Lung (tissue), 12 donors: ENCODE data around the gene MTFR2. TPM values are rescaled to one million over a fixed set of nuclear protein-coding genes. Genes with fewer than 3 reads are reported as not detected.
A peak's percentile ranks its signal among the peaks of the same experiment; 100 is the strongest.

Experiments used
- ATAC-seq: fragments of 200-7000 bp; cut with Tn5 transposase; one replicate; pipeline ENCODE4 v1.9.1; 2020; ENCODE audit warnings: moderate number of reproducible peaks; ENCODE audit not compliant: insufficient read depth, low FRiP score
- DNase-seq, 3 donors: peaks; one replicate each; pipeline ENCODE4 v3.0.0-alpha.2; 2013 to 2017
- H3K27ac ChIP-seq, 2 donors: one replicate each; pipeline ENCODE4 v1.5.1; 2013; ENCODE audit warnings: mild to moderate bottlenecking in 2 of 2, moderate library complexity in 2 of 2, control low read depth in 1 of 2, inconsistent platforms in 1 of 2, low read depth in 1 of 2, low read length in 1 of 2
- H3K27me3 ChIP-seq, 3 donors: one replicate each; pipeline ENCODE4 v1.5.1; 2013; ENCODE audit warnings: low read length in 2 of 3; ENCODE audit not compliant: control insufficient read depth in 3 of 3, insufficient read depth in 3 of 3
- H3K36me3 ChIP-seq, 4 donors: one replicate each; pipeline ENCODE4 v1.5.1; 2013; ENCODE audit warnings: low read length in 4 of 4, mild to moderate bottlenecking in 1 of 4, moderate library complexity in 1 of 4; ENCODE audit not compliant: control insufficient read depth in 4 of 4, insufficient read depth in 4 of 4
- H3K4me1 ChIP-seq, 5 donors: one replicate each; pipeline ENCODE4 v1.5.1; 2013; ENCODE audit warnings: low read length in 5 of 5, mild to moderate bottlenecking in 2 of 5, moderate library complexity in 1 of 5; ENCODE audit not compliant: control insufficient read depth in 5 of 5, insufficient read depth in 5 of 5
- H3K4me3 ChIP-seq: one replicate; pipeline ENCODE4 v1.5.1; 2013; ENCODE audit warnings: mild to moderate bottlenecking, control low read depth, moderate library complexity
- H3K9ac ChIP-seq, 2 donors: one replicate each; pipeline ENCODE4 v1.5.1; 2013; ENCODE audit warnings: low read length in 2 of 2, control low read depth in 1 of 2; ENCODE audit not compliant: insufficient read depth in 1 of 2
- H3K9me3 ChIP-seq, 4 donors: one replicate each; pipeline ENCODE4 v1.5.1; 2013; ENCODE audit warnings: low read length in 3 of 4, mild to moderate bottlenecking in 1 of 4, moderate library complexity in 1 of 4; ENCODE audit not compliant: control insufficient read depth in 4 of 4, insufficient read depth in 3 of 4
- CTCF ChIP-seq: IDR thresholded peaks from 2 replicates; pipeline ENCODE4 v1.5.1; 2012; ENCODE audit warnings: mild to moderate bottlenecking; ENCODE audit errors: control extremely low read depth, extremely low read depth
- WGBS, 2 donors: extraction: QIAGEN DNeasy Blood & Tissue Kit; methylation state at CpG; one replicate each; pipeline ENCODE4 v1.1.7; 2013; 5-methylcytosine and 5-hydroxymethylcytosine counted together
- polyA plus RNA-seq, 2 donors: library from polyadenylated mRNA; stranded (reverse); fragments of 200-250 nt; gene quantifications; one replicate each; pipeline ENCODE4 v1.2.1, GENCODE V29; 2013
- total RNA-seq, 2 donors: library from RNA; depleted of rRNA in 1 of 2; stranded (reverse); fragments of >200 nt in 1 of 2; gene quantifications; one replicate each; pipeline ENCODE4 v1.2.1, GENCODE V29; 2014 to 2021
- donor health status: control.
- donor health status: control.
- donor health status: Bipolar disorder and iron deficiency.
- donor health status: healthy.
- donor health status: DM: yes; HTN: yes; CAD: no.

Gene MTFR2
- total and polyA plus RNA-seq, 4 donors = 0.65 to 2.3 (median 1.3) TPM

GRCh38 chr6:136265101-136265500 lies 15.0 kb upstream of the MTFR2 start:
- DNase-seq (no peak), ATAC-seq (no peak)
- Histone ChIP-seq H3K36me3 (peaks cover 4 to 60% (median 32%) of the 10 kb centered on the region in 4 donors), H3K9ac (no peak overlapping the region), H3K27ac (no peak overlapping the region), H3K4me1 (peaks cover 0 to 2% (median 0%) of the 10 kb centered on the region in 5 donors), H3K9me3 (no peaks in the 10 kb centered on the region), H3K4me3 (no peak overlapping the region), H3K27me3 (no peaks in the 10 kb centered on the region)
- no peak for TF ChIP-seq CTCF
- 95 to 96% methylated on average over 1 of the region's 1 CpG for WGBS, 2 donors

- no peaks in the 10 kb centered on the region for H3K27me3 ChIP-seq
- no peak for ATAC-seq
- TF ChIP-seq CTCF = no peak
- no peak overlapping the region for H3K9ac ChIP-seq
- no peak overlapping the region for H3K4me3 ChIP-seq
- no peaks in the 10 kb centered on the region for H3K9me3 ChIP-seq
- H3K27ac ChIP-seq = no peak overlapping the region
- peak in 2 of 3 donors; percentile 33 to 42 for DNase-seq
- peaks cover 3 to 55% (median 27%) of the 10 kb centered on the region in 4 donors for H3K36me3 ChIP-seq
- H3K4me1 ChIP-seq = peaks cover 0 to 2% (median 0%) of the 10 kb centered on the region in 5 donors
- WGBS, 2 donors = 71 to 100% methylated on average over 1 of the region's 1 CpG
Measured at GRCh38 chr6:136262940-136263339, 12.8 kb upstream of the MTFR2 start.

- H3K27ac ChIP-seq = no peak overlapping the region
- no peaks in the 10 kb centered on the region for H3K9me3 ChIP-seq
- no peak overlapping the region for H3K4me3 ChIP-seq
- ATAC-seq (no peak), DNase-seq (no peak)
- peaks cover 0 to 15% (median 7%) of the 10 kb centered on the region in 4 donors for H3K36me3 ChIP-seq
- H3K9ac ChIP-seq = no peak overlapping the region
- peaks cover 0 to 7% (median 0%) of the 10 kb centered on the region in 5 donors for H3K4me1 ChIP-seq
- no peak for TF ChIP-seq CTCF
- H3K27me3 ChIP-seq = no peaks in the 10 kb centered on the region
Measured at GRCh38 chr6:136254851-136255466, 4.8 kb upstream of the MTFR2 start.

GRCh38 chr6:136253734-136254133 lies 3.6 kb upstream of the MTFR2 start:
- DNase-seq (no peak), ATAC-seq (no peak)
- no peak overlapping the region for H3K9ac ChIP-seq
- H3K36me3 ChIP-seq = peaks cover 0 to 11% (median 4%) of the 10 kb centered on the region in 4 donors
- H3K9me3 ChIP-seq = no peaks in the 10 kb centered on the region
- 89 to 90% methylated on average over 6 of the region's 6 CpGs for WGBS, 2 donors
- no peak for TF ChIP-seq CTCF
- H3K27ac ChIP-seq = no peak overlapping the region
- H3K4me1 ChIP-seq = peaks cover 0 to 10% (median 5%) of the 10 kb centered on the region in 5 donors
- H3K27me3 ChIP-seq = no peaks in the 10 kb centered on the region
- H3K4me3 ChIP-seq = no peak overlapping the region
